ENCODE data around the gene LIPC.

LIPC gene

DNA sequence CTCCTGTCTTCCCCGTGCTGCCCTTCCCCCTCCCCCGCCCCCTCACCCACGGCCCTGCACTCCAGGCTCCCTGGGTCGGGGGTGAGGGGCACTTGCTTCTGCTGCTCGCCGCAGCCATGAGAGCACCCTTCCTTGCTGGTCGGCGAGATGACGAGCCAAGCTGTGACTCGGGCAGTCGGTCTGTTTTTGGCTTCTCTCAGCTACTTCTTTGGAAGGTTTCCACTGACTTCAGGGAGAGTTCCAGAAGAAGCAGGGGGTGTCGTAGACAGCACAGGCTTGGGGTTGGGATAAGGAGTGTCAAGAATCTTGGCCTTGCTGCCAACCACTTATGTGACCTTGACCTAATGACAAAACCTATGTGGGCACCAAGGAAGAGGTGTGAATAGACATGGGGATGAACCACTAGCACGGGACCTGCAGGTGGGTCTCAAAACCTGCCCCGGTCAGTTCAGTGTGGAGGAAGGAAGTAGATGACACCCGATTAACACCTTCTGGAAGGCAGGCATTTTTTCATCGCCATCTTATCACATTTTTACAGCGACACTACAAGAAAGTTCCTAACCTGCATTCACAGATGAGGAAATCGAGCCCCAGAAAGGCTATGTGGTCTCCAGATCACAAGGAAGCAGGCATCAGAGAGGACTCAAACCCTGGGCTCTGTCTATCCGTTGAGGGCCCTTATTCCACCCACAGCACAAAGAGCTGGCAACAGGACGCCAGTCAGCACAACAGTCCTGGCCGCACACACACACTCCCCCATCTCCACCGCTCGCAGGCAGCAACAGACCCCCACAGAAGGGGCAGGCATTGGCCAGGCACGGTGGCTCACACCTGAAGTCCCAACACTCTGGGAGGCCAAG lies 120.9 kb downstream of the LIPC start:
- no peak overlapping the region for H3K27ac ChIP-seq
- TF ChIP-seq, protein P1, sequence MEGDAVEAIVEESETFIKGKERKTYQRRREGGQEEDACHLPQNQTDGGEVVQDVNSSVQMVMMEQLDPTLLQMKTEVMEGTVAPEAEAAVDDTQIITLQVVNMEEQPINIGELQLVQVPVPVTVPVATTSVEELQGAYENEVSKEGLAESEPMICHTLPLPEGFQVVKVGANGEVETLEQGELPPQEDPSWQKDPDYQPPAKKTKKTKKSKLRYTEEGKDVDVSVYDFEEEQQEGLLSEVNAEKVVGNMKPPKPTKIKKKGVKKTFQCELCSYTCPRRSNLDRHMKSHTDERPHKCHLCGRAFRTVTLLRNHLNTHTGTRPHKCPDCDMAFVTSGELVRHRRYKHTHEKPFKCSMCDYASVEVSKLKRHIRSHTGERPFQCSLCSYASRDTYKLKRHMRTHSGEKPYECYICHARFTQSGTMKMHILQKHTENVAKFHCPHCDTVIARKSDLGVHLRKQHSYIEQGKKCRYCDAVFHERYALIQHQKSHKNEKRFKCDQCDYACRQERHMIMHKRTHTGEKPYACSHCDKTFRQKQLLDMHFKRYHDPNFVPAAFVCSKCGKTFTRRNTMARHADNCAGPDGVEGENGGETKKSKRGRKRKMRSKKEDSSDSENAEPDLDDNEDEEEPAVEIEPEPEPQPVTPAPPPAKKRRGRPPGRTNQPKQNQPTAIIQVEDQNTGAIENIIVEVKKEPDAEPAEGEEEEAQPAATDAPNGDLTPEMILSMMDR (IDR thresholded peaks at IDR 0.05), result no peak
- no peak for TF ChIP-seq ZFX (IDR thresholded peaks at IDR 0.05; ENCODE audit: borderline replicate concordance)

DNA sequence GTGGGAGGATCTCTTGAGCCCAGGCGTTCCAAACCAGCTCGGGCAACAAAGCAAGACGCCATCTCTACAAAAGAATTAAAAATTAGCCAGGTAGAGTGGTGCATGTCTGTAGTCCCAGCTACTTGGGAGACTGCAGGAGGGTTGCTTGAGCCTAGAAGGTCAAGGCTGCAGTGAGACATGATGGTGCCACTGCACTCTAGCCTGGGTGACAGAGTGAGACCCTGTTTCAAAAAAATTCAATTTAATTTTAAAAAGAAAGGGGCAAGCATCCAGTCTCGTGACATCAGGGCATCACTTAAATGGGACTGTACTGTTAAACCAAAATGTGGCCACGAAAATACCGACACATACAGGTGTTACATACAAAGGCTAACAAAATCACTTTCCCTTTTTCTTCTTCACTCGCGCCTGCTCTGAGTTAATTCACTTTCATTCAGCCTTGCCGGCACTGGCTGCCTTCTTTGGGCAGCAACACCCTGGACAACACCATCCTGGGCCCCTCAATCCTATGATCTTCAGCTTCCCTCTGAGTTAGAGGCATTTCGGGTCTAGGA lies 121.7 kb downstream of the LIPC start:
- no peak overlapping the region for H3K27ac ChIP-seq
- no peak for TF ChIP-seq ZFX (IDR thresholded peaks at IDR 0.05; ENCODE audit: borderline replicate concordance)
- TF ChIP-seq, protein P1 (IDR thresholded peaks at IDR 0.05), result no peak

DNA sequence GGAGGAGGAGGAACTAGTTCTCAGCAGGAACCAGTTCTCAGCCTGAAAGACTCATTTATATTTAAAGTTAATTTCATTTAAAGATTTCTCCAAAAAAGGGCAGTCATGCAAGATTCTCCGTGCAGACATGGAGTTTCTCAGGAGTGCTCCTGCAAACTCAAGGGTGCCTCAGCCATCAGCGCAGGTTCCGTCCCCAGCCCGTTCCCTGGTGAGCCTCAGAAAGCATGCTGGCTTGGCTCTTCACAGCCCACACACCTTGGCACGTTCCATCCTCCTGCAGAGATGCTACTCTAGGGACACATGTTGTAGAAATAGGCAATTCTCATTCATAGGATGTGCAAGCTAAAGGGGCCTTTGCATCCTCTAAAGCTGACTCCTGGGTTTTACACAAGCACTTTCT lies 123.0 kb downstream of the LIPC start:
- no peak for TF ChIP-seq ZFX (IDR thresholded peaks at IDR 0.05; ENCODE audit: borderline replicate concordance)
- TF ChIP-seq, protein P1 (IDR thresholded peaks at IDR 0.05), result no peak
- H3K27ac ChIP-seq, result no peak overlapping the region

DNA sequence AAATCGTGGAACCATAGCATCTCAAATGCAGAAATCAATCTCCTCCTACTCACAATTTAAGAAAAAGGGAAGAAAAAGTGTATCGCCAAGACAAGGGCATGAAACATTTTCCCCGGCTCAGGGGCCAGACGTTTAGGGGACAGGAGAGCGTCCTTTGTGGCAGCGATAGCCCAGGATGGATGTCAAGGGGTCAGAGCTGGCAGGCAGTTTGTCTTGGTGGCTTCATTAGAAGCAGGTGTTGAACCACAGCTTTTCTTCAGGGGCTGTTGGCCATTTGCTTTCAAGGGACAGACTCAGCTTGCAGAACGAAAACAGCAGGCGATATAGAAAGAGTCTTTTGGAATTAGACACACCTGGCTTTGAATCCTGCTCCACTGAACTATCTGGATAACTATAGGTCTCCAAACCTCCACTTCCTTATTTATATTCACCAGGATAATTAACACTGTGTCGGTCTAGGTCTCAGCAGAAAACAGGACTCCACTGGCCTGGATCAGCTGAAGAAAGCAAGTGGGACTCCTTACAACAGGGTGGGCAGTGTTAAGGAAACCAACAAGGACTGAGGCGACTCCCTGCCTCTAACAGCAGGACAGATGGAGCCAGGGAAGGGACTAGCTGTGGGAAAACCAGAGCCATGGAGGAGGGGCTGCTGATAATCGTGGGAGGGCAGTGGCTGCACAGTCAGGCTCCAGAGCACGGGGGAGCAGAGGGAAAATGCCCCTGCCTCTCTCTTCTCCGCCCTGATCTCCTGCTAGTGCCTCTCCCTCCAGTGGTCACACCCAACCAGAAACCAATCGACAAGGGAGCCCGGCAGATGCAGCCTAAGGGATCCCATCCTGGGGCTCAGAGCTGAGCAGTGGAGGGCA lies 123.6 kb downstream of the LIPC start:
- H3K27ac ChIP-seq, result no peak overlapping the region
- TF ChIP-seq, protein P1 (IDR thresholded peaks at IDR 0.05), result no peak
- no peak for TF ChIP-seq ZFX (IDR thresholded peaks at IDR 0.05; ENCODE audit: borderline replicate concordance)

DNA sequence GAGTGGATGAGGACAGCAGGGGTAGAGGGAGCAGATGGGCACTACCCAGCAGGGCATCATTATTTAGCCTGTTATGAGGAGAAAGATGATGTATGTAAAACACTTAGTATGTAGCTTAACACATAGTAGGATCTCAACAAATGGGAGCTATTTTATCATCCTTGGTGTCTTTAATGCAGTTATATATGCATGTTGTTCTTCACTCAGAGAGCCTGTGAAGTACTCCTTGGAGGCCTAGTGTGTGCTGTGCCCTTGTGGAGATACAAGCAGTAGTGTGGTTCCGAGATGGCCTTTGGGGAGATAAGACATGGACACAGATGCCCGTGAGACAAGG lies 124.2 kb downstream of the LIPC start:
- TF ChIP-seq, protein P1 (IDR thresholded peaks at IDR 0.05), result no peak
- no peak for TF ChIP-seq ZFX (IDR thresholded peaks at IDR 0.05; ENCODE audit: borderline replicate concordance)
- no peak overlapping the region for H3K27ac ChIP-seq

DNA sequence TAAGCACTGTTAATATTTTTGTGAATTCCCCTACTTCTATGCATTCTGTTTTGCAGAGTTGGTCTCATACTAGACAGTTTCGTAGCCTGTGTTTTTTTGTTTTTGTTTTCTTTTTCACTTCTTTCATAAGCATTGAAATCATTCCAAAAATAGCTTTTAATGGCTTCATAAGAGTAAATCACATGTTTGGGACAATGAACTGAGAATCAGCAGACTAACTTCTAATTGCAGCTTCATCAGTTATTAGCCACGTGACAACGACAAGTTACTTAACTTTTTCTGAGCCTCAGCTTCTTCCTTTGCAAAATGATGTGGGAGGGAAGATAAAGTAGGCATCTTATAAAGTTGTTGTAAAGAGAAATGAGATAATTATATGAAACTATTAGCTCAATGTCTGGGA lies 124.8 kb downstream of the LIPC start:
- TF ChIP-seq, protein P1 (IDR thresholded peaks at IDR 0.05), result no peak
- TF ChIP-seq ZFX (IDR thresholded peaks at IDR 0.05; ENCODE audit: borderline replicate concordance), result no peak
- H3K27ac ChIP-seq, result no peak overlapping the region
